Choroid plexus epithelial cell (primary cell): ENCODE data around the gene ENO1.

ENCODE experiments used
- DNase-seq: peaks from one replicate; pipeline ENCODE4 v3.0.0-alpha.2; 2010; ENCODE audit warnings: low read depth
- H3K4me3 ChIP-seq: 2 replicates; pipeline ENCODE4 v1.5.1; 2011; ENCODE audit warnings: low read depth, mild to moderate bottlenecking, control low read depth, low read length, moderate library complexity
- CTCF ChIP-seq: conservative IDR thresholded peaks from 2 replicates; pipeline ENCODE4 v1.5.1; 2011; ENCODE audit warnings: low read depth, mild to moderate bottlenecking, control low read depth, inconsistent platforms, low read length, moderate library complexity

Gene ENO1

DNA sequence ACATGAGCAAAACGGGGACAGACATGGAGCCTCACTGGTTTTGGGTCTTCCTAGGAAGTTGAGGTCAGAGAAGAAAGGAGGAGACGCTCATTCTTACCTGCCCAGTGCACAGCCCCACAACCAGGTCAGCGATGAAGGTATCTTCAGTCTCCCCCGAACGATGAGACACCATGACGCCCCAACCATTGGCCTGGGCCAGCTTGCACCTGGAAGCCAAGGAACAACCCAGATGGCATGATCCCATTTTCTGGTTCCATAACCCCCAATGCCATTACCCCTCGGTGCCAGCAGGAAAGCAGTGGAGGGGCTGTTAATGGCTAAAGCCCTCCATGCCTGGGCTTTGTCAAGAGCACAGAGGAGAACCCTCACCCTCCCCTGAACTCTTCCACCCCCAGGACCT is 15.3 kb downstream of the ENO1 start:
- DNase-seq = no peak
- no peak overlapping the region for H3K4me3 ChIP-seq
- no peak for TF ChIP-seq CTCF

- TF ChIP-seq CTCF = peak; percentile 82
- H3K4me3 ChIP-seq = no peak overlapping the region
- DNase-seq = peak; percentile 44
Observed at GRCh38 chr1:8862528-8862927, 16.0 kb downstream of the ENO1 start.

GRCh38 chr1:8860738-8861516 is 17.6 kb downstream of the ENO1 start:
- TF ChIP-seq CTCF = no peak
- no peak for DNase-seq
- H3K4me3 ChIP-seq = no peak overlapping the region

GRCh38 chr1:8858888-8859706 is 19.4 kb downstream of the ENO1 start:
- DNase-seq = peak; percentile 87
- peak; percentile 80 for TF ChIP-seq CTCF
- no peak overlapping the region for H3K4me3 ChIP-seq

DNA sequence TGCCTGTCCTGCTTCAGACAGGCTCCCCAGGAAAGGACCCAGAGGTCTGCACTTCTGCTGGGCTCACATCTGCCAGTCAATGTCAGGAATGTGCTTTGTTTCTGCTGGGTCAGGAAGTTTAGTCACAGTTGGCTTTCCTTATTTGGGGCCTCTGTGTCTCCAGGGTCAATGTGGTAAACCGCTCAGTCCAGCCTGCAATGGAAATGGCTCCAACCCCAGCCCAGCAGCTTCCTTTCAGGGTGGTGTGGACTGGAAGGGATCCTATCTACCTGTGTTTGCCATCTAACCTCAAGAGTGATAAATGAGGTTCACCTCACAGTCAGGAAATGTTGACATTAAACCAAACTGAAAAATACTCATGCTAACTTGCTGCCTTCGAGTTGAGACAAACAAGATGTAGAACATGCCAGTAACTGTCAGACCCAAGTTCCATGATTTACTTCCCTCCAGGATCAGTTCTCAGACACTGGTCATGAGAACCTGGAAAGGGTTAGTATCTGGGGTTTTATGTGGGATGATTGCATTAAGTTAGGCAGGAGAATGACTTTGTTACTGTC is 20.3 kb downstream of the ENO1 start:
- TF ChIP-seq CTCF = no peak
- peak; percentile 96 for DNase-seq
- no peak overlapping the region for H3K4me3 ChIP-seq

DNA sequence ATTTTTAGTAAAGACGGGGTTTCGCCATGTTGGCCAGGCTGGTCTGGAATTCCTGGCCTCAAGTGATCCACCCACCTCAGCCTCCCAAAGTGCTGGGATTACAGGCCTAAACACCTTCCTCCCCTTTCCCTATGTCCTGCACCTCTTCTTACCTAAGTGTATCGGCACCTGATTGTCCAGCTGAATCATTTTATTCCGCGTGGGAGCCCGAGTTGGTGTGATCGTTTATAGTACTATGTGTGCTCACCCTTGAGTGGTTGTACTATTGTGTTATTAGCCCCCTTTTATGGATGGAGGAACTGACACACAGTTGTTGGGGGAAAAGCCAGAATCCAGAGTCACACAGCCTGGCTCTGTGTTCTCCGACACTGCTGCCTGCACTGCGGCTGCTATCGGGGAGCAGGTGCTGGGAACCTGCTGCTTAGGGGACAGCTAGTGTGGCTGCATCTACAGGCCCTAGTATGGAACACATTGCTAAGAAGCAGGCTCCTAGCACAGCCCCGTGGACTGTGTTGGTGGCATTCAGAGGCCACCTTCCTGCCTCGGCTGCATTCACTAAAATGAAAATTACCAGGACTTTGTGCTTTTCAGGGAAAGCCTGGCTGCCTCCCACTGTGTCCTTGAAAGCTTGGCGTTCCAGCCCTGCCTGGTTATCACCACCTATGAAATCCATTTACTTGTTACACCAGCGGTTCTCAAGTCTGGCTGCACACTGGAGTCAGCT is 21.6 kb downstream of the ENO1 start:
- no peak for TF ChIP-seq CTCF
- DNase-seq = no peak
- no peak overlapping the region for H3K4me3 ChIP-seq
